GM21367 (cell line): ENCODE results near the gene POU2F3.
"Not testable (repeated sequence)": the region's sequence is repeated elsewhere in the genome, so short reads cannot be mapped to it uniquely, and the experiment has no call there.

Experiments used
- ATAC-seq: cut with Tn5 transposase; IDR thresholded peaks from one replicate; pipeline ENCODE4 v1.9.1; 2021; ENCODE audit not compliant: unreplicated experiment

Gene POU2F3

GRCh38 chr11:120249279-120250262 is 9.6 kb downstream of the POU2F3 start:
- ATAC-seq: no peak

GRCh38 chr11:120253377-120253776 is 13.4 kb downstream of the POU2F3 start:
- ATAC-seq: not testable (repeated sequence)

DNA sequence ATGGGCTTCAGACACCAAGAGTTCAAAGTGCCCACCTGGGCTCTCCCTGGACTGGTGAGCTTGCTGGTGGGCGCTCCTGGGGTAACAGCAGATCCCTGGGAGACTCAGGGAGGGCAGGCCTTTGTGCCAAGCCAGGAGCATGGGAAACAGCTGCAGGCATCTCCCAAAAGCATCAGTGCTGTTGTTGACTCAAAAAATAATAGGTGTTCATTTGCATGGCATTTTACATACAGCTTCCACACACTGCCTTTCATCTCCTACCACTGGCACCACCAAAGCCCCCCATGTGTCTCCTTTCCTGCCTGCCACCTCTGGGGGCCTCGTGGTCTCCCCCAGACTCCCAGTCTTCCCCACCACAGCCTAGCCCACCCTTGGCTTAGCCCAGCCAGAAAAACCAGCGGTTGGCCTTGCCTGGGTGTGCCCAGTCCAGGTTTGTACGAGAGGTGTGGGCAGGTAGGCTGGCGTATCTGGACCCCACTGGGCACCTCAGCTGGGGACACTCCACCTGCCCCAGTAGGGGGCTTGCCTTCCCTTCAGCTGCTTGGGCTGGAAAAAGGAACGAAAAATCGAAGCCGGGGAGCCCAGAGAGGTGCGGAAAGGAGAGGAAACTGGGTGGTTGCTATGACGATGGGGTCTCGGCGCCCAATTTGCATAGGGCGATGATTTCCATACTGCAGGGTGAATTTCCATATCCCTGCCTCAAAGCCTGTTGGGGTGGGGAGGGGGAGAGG is 15.0 kb downstream of the POU2F3 start:
- peak; percentile 78 for ATAC-seq

DNA sequence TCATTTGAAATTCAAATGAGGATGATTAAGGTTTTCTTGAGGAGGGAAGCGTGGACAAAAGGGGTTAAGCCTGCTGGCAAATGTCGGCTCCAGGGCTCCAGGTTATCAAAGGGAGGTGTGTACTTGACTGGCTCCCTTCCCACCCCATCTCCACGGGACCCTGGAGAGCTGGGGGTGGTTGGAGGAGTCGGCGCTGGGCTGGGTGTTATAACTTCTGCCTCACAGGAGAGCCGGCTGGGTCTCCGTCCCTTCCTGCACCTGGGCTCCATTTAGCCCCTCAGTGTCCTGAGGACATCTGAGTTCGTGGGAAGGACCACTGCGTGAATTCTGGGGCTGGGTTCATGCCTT is 15.6 kb downstream of the POU2F3 start:
- ATAC-seq: no peak

- ATAC-seq: no peak
Measured at GRCh38 chr11:120256178-120256577, 16.2 kb downstream of the POU2F3 start.

- no peak for ATAC-seq
Measured at GRCh38 chr11:120256779-120257178, 16.8 kb downstream of the POU2F3 start.

DNA sequence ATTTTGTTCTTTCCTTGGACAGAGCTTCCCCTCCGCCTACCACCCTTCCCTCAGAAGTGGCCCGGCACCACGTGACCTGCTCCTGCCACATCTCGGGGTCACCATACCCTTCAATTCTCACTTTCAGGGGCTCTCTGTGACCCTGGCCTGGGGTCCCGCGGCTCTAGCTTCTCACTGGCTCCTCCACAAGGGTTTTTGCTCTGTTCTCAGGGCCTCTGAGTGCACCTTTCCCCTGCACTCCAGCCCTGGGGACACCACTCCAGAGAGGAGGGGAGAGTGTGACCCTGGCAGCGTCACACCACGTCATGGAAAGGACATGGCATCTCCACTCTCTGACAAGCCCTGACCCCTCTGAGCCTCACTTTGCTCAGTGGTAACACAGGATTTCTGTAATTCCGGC is 17.4 kb downstream of the POU2F3 start:
- no peak for ATAC-seq

- ATAC-seq: no peak
Measured at GRCh38 chr11:120258661-120259060, 18.7 kb downstream of the POU2F3 start.

DNA sequence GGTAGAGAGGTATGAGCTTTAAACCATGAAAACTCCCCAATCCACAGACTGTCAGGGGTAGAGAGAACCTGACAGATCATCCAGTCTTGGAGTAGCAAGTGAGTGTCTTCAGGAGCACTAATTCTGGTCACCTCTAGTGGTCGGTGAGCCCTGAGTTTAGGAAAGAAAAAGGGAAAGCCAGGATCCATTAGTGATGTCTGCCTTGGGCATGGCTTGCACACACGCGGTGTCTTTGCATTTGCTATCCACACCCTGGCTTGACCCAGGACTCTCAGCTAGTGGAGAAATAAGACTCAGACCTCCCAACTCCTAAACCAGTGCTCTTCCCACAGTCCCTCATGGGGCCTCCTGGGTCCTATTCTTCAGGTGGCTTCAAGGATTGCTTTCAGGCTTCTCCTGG is 19.3 kb downstream of the POU2F3 start:
- no peak for ATAC-seq

- no peak for ATAC-seq
Measured at GRCh38 chr11:120259988-120260565, 20.1 kb downstream of the POU2F3 start.

- no peak for ATAC-seq
Measured at GRCh38 chr11:120260616-120261015, 20.7 kb downstream of the POU2F3 start.

DNA sequence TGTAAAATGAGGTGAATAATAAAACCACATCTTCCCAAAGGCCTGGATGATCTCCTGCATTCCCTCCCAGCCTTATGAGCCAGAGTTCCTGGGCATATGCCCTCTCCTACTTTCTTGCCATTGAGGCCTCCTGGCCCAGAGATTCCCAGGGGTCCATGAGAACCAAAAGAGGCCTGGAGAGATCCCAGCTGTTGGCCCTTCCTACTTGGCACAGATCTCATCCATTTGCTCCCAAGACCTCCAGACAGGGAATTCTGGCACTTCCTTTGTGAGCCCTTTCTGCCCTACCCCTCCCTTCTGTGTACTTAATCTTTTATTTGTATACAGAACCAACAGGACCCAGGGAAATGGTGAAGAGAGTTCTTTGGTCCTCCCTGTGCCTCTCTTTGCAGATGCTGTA is 21.4 kb downstream of the POU2F3 start:
- no peak for ATAC-seq

- no peak for ATAC-seq
Measured at GRCh38 chr11:120261931-120262330, 22.0 kb downstream of the POU2F3 start.

DNA sequence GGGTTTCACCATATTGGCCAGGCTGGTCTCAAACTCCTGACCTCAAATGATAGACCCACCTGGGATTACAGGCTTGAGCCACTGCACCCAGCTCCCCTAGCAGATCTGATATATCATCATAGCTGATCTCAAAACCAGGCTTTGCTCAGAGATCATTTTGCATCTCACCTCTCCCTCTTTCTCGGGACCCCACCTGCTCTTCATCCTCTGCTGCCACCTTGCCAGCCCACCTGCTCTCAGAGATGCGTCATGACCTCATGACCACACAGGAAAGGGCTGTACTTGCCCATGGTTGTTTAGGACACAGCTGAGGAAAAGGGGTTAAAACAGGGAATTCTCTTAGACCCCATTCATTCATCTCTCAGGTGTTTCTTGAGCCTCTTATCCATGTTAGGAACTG is 27.4 kb downstream of the POU2F3 start:
- no peak for ATAC-seq

DNA sequence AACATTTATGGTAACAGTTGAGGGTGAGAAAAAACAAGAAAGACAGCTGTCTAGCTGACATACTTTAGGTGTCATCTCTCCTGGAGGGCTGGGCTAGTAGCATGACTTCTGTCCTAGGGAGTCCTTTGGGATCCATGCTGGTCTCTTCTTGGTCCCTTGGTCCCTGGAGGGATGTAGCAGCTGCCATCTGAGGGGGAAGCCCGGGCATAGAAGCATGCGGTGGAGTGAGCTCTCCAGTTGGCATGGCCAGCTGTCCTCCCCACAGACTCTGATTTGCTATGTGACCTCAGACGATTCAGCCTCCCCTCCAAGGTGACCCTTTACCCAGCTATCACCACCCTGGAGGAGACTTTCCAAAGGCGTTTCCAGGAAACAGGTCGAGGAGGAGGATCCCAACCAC is 28.7 kb downstream of the POU2F3 start:
- ATAC-seq: no peak

- no peak for ATAC-seq
Measured at GRCh38 chr11:120270386-120270785, 30.4 kb downstream of the POU2F3 start.

DNA sequence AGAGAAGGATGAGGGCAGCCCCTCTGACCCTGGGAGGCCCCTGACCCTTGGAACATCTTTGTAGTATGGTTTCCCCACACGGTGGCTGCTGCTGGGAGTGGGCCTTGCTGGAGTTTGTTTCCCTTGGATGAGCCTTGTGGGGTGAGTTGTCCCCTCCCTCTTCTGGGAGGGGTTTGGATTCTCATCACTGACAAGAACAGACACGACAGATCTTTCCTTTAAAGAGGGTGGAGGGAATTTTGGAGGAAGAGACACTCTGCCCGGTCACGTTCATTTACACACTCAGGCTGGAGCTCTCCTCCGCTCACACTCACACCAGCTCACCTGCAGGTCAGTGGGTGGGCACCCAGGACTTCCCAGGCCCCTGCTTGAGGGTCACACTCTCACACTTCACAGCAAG is 31.7 kb downstream of the POU2F3 start:
- ATAC-seq: no peak

DNA sequence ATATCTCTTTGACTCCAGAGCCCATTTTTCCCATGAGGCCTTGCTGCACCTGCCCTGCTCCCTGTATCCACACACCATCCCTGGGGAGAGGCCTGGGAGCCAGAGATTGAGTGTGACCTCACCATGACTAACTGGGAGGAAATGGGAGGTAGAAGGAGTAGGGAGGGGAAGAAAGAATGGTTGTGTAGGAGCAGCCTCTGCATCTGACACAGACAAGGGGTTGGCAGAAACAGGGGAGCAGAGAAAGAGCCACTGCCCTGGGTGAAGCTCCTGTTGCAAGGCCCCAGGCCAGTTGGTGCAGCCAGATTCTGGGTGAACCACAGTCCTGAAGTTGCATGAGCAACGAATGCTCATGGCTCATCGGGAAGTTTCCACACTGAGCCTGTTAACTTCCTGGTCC is 32.4 kb downstream of the POU2F3 start:
- no peak for ATAC-seq

GRCh38 chr11:120273432-120273831 is 33.5 kb downstream of the POU2F3 start:
- ATAC-seq: no peak

DNA sequence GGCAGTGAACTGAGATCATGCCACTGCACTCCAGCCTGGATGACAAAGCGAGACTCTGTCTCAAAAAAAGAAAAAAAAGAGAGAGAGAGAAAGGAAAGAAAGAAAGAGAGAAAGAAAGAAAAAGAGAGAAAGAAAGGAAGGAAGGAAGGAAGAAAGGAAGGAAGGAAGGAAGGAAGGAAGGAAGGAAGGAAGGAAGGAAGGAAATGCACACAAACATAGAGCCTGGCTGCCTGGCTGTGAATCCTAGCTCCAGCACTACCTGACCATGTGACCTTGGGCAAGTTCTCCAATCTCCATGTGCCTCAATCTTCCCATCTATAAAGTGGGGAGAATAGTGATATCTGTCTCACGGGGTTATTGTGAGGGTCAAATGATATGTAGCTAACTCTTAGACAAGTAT is 34.0 kb downstream of the POU2F3 start:
- not testable (repeated sequence) for ATAC-seq

GRCh38 chr11:120279502-120279901 is 39.6 kb downstream of the POU2F3 start:
- no peak for ATAC-seq

DNA sequence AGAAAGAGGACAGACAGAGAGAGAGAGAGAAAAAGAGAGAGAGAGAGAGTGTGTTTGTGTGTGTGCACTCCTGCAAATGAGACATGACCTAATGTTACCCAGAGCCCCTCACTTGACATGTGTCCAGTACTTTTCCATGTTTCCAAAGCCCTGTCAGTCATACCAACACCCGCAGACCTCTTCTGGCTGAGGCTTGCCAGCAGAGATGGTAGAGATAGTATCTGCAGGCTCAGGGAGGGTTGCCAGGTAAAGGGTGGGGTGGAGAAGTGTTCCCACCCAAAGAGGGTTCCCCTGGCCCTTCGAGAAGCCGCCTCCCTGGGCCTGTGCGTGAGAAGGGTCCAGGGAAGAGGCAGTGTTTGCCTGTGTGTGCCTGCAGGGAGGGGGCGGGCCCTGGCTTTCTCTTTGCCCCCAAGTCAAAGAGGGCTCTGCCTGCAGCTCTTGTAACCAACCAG is 40.7 kb downstream of the POU2F3 start:
- ATAC-seq: no peak
